GM21367 (cell line): ENCODE data around the gene MRPL21.
A peak's percentile ranks its signal among the peaks of the same experiment; 100 is the strongest.
"Not testable (repeated sequence)": the region's sequence is repeated elsewhere in the genome, so short reads cannot be mapped to it uniquely, and the experiment has no call there.

Experiments
- ATAC-seq: cut with Tn5 transposase; IDR thresholded peaks from one replicate; pipeline ENCODE4 v1.9.1; 2021; ENCODE audit not compliant: unreplicated experiment

Gene MRPL21

GRCh38 chr11:68913188-68913587, 9.6 kb upstream of the MRPL21 start:
- no peak for ATAC-seq

GRCh38 chr11:68912254-68912653, 8.6 kb upstream of the MRPL21 start:
- ATAC-seq = no peak

GRCh38 chr11:68911731-68912130, 8.1 kb upstream of the MRPL21 start:
- ATAC-seq = no peak

GRCh38 chr11:68910965-68911364, 7.3 kb upstream of the MRPL21 start:
- ATAC-seq = no peak

GRCh38 chr11:68908273-68908672, 4.6 kb upstream of the MRPL21 start:
- no peak for ATAC-seq

GRCh38 chr11:68905421-68906360, 2.1 kb upstream of the MRPL21 start:
- no peak for ATAC-seq

- peak; percentile 14 for ATAC-seq
Observed at GRCh38 chr11:68904248-68904847, 716 bp upstream of the MRPL21 start.

GRCh38 chr11:68900835-68901381, 2.7 kb downstream of the MRPL21 start:
- no peak for ATAC-seq

- ATAC-seq = no peak
Observed at GRCh38 chr11:68897441-68897840, 6.2 kb downstream of the MRPL21 start.

GRCh38 chr11:68896171-68896959, 7.3 kb downstream of the MRPL21 start:
- no peak for ATAC-seq

GRCh38 chr11:68893282-68893681, 10.3 kb downstream of the MRPL21 start:
- no peak for ATAC-seq

GRCh38 chr11:68892576-68892975, 11.1 kb downstream of the MRPL21 start:
- ATAC-seq = no peak

- no peak for ATAC-seq
Observed at GRCh38 chr11:68891351-68891948, 12.2 kb downstream of the MRPL21 start.

GRCh38 chr11:68890490-68891231, 13.0 kb downstream of the MRPL21 start:
- ATAC-seq = no peak

- ATAC-seq = no peak
Observed at GRCh38 chr11:68889948-68890446, 13.6 kb downstream of the MRPL21 start.

GRCh38 chr11:68884827-68885226, 18.8 kb downstream of the MRPL21 start:
- not testable (repeated sequence) for ATAC-seq

GRCh38 chr11:68882391-68882790, 21.2 kb downstream of the MRPL21 start:
- ATAC-seq = no peak

- no peak for ATAC-seq
Observed at GRCh38 chr11:68881320-68881719, 22.3 kb downstream of the MRPL21 start.

- ATAC-seq = no peak
Observed at GRCh38 chr11:68880851-68881250, 22.8 kb downstream of the MRPL21 start.

- no peak for ATAC-seq
Observed at GRCh38 chr11:68878022-68878421, 25.6 kb downstream of the MRPL21 start.
